ENCODE measurements around the gene KRT26.

DNA sequence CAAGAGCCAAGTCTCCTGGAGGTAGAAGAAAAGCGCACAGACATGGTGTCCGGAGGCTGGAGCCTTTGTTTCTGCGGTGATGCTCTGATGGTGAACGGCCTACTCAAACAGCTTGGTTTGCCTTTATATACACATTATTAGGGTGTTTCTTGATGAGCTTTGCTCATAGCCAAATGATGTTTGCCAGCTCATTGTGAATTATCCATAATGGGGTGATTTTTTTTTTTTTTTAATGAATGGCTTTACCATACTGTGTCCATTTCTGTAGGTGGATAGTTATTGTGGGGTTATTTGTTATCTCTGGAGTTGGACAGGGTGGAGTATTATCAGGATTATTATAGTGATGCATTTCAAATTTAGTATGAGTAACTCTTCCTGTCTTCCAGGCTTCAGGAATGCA lies 10.4 kb upstream of the KRT26 start, which contains the start of gene KRT27:
- TF ChIP-seq POLR2A (IDR thresholded peaks at IDR 0.05): no peak
- TF ChIP-seq, protein P1, sequence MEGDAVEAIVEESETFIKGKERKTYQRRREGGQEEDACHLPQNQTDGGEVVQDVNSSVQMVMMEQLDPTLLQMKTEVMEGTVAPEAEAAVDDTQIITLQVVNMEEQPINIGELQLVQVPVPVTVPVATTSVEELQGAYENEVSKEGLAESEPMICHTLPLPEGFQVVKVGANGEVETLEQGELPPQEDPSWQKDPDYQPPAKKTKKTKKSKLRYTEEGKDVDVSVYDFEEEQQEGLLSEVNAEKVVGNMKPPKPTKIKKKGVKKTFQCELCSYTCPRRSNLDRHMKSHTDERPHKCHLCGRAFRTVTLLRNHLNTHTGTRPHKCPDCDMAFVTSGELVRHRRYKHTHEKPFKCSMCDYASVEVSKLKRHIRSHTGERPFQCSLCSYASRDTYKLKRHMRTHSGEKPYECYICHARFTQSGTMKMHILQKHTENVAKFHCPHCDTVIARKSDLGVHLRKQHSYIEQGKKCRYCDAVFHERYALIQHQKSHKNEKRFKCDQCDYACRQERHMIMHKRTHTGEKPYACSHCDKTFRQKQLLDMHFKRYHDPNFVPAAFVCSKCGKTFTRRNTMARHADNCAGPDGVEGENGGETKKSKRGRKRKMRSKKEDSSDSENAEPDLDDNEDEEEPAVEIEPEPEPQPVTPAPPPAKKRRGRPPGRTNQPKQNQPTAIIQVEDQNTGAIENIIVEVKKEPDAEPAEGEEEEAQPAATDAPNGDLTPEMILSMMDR (IDR thresholded peaks at IDR 0.05): no peak

Data from ovary (tissue), 3 donors.